Adipose tissue (tissue), 3 donors: ENCODE data around the gene ZBTB45. TPM values are rescaled to one million over a fixed set of nuclear protein-coding genes. Genes with fewer than 3 reads are reported as not detected.
"Not testable (repeated sequence)": the region's sequence is repeated elsewhere in the genome, so short reads cannot be mapped to it uniquely, and the experiment has no call there.

Source experiments
- H3K27ac ChIP-seq: one replicate; pipeline ENCODE4 v1.5.1; 2013; ENCODE audit warnings: low read depth, low read length
- WGBS, 3 donors: extraction: QIAGEN DNeasy Blood & Tissue Kit; methylation state at CpG; one replicate each; pipeline ENCODE4 v1.1.7; 2013; 5-methylcytosine and 5-hydroxymethylcytosine counted together
- polyA plus RNA-seq, 3 donors: library from polyadenylated mRNA; stranded (reverse); fragments of 200-250 nt; gene quantifications; one replicate each; pipeline ENCODE4 v1.2.3, GENCODE V29; 2013
- donor health status: healthy with polysubstance abuse.
- donor health status: Bipolar disorder and iron deficiency.
- donor health status: healthy.

The ZBTB45 gene
- polyA plus RNA-seq, 3 donors: 5.3 to 8.2 (median 6.6) TPM

DNA sequence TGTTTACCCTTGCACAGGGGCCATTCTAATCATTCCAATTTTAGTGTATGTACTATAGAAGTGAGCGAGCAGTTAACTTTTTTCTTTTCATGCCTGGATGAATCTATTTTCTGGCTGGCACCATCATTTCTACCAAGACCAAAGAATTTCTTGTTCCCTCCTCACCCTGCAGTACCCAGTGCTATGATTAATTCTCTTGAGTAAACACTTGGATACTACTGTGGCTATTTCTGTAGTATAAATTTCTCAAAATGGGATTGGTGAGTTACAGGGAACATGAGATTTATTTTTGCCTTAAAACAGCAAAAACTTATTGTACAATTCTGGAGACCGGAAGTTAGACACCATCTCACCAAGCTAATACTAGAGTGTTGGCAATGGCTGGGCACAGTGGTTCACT, 35.8 kb downstream of the ZBTB45 start:
- H3K27ac ChIP-seq: no peak overlapping the region
- 90 to 96% (median 92%) methylated on average over 2 of the region's 2 CpGs for WGBS, 3 donors

DNA sequence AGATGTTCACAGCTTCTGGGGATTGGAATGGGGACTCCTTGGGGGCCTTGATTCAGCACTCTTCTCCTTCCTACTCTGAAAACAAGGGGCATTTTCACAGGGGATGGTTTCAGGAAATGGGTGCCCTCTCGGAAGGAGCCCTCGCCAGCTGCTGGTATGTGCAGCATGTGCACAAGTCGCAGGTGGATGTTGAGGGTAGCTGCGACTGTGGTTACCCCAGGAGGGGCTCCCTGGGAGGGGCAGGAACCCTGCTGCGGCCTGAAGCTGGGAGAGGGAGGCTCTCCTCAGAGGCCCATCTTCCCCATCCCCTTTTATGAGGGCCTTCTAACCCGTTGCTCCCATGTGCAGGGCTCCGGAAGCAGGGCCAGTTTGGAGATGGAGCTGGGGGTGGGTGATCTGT, 37.2 kb downstream of the ZBTB45 start:
- H3K27ac ChIP-seq: no peak overlapping the region
- WGBS, 3 donors: 82 to 90% (median 85%) methylated on average over 7 of the region's 7 CpGs

DNA sequence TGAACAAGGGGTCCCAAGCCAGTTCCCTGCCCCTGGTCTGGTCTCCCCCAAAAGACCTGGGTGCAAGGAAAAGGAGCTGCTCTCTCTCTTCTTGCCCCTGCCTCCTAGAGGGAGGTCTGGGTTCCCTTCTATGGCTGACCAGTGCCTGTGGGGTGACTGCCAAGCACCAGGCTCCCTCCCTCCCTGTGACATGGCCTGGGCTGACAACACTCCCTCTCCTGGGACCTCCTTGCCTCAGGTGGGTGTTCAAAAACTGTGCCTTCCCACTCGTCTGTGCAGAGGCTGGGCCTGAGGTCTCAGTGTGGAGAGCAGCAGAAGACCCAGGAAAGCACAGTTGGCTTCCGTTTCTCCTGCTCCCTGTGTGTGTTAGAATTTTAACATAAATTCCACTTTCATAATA, 38.8 kb downstream of the ZBTB45 start:
- no peak overlapping the region for H3K27ac ChIP-seq
- 78 to 85% (median 81%) methylated on average over 2 of the region's 2 CpGs for WGBS, 3 donors

DNA sequence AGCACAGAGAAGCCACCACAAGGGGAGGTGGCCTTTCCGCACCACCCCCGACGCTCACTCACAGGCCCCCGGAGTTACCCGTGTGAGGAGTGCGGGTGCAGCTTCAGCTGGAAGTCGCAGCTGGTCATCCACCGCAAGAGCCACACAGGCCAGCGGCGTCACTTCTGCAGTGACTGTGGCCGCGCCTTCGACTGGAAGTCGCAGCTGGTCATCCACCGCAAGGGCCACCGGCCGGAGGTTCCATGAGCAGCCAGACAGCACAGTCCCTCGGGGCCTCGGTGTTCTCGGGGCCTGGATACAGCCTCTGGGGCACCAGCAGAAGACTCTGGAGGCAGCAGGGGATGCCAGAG, 39.2 kb downstream of the ZBTB45 start:
- WGBS, 3 donors: 88 to 93% (median 91%) methylated on average over 20 of the region's 20 CpGs

DNA sequence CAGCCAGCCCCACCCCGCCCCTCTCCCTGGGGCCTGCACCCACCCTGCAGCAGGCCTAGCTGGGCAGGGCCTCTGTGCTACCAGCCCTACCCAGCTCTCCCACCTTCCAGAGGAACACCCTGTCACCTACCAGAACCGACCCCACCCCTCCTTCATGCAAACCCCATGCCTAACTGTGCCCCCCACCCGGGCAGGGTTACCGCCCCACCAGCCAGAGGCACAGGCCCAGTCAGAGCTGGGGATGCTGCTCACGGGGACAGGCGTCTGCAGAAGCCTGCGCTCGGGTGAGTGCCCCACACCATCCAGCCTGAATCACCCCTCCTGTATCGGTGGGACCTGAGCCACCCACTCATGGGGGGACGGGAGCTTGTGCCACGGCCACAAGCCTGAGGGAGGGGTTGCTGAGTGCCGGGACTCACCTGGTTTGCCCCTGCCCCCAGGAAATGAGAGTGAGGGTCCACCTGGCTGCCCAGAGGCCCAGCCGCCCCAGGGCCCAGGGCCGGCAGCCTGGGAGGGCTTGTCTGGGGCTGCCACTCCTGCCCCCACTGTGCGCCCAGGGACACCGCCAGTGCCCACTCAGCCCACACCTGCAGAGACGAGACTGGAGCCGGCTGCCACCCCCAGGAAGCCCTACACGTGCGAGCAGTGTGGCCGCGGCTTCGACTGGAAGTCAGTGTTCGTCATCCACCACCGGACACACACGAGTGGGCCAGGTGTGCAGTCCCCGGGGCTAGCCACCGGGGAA, 39.7 kb downstream of the ZBTB45 start:
- H3K27ac ChIP-seq: no peak overlapping the region
- WGBS, 3 donors: 85 to 93% (median 91%) methylated on average over 28 of the region's 28 CpGs

More for the DNA sequence above, 39.2 kb downstream of the ZBTB45 start:
- no peak overlapping the region for H3K27ac ChIP-seq

DNA sequence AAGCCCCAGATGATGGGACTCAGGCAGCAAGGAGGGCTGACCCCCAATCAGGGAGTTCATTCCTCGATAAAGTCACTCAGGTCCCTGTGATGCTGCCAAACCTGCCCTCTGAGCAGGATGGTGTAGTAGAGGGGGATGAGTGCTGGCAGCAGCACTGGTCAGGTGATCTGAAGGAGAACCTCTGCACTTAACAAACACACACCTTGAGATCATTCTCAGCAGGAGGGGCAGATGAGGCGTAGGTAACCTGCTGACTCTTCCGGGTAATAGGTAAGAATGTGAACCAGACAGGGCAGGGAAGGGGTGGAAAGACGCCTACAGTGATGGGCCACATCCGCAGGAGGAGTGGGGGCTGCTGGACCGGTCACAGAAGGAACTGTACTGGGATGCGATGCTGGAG, 40.3 kb downstream of the ZBTB45 start:
- no peak overlapping the region for H3K27ac ChIP-seq
- 78 to 90% (median 90%) methylated on average over 7 of the region's 7 CpGs for WGBS, 3 donors

DNA sequence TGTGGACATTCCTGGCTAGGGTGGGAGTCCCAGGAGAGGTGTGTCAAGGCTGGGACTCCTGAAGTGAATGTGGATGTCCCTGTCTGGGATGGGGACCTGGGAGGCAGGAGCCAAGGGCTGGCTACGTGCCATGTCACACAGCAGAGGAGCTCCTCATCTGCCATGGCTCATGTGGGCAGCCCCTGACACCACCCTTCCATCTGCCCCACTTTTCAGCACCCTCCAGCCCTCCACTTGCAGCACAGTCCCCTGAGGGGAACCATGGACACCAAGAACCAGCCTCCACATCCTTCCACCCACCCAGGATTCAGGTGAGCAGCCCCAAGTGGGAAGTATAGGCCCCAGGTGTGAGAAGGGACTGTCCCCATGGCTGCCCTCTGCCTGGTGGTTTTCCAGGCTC, 41.7 kb downstream of the ZBTB45 start:
- no peak overlapping the region for H3K27ac ChIP-seq
- WGBS, 3 donors: 85 to 100% (median 90%) methylated on average over 1 of the region's 1 CpG

DNA sequence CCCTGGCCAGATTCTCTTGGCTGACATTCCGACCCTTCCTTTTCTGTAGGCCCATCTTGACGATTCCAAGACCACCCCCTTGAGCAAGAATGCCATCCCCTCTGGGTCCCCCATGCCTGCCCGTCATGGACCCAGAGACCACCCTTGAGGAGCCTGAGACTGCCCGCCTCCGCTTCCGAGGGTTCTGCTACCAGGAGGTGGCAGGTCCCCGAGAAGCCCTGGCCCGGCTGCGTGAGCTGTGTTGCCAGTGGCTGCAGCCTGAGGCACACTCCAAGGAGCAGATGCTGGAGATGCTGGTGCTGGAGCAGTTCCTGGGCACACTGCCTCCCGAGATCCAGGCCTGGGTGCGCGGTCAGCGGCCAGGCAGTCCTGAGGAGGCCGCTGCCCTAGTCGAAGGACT, 42.5 kb downstream of the ZBTB45 start:
- WGBS, 3 donors: 87 to 89% (median 88%) methylated on average over 15 of the region's 15 CpGs

DNA sequence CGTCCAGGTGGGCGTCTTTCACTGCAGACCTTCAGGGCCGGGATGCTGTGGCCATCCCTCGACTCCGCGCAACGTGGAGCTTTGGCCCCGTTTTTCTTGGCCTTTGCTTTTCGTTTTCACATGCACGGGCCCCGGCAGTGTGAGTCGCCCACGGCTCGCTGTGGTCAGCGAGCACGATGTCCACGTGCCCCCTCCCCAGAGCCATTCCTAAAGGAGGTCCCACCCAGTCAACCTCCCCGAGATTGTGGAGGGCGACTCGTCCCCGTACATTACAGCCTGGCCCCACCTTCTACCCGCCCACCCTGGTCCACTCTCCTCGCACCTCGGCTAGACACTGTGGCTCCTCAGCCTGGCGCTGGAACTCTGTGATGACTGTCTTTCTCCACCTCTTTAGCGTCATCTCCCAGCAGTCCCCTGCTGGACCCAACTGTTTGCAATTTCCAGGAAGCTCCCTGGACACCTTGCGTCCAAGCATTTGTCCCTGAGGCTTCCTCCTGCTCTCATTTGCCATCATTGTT, 43.1 kb downstream of the ZBTB45 start:
- peak overlapping the region; percentile 60 for H3K27ac ChIP-seq
- 1 to 4% (median 2%) methylated on average over 27 of the region's 27 CpGs for WGBS, 3 donors

More for the DNA sequence above, 42.5 kb downstream of the ZBTB45 start:
- peak overlapping the region; percentile 32 for H3K27ac ChIP-seq

DNA sequence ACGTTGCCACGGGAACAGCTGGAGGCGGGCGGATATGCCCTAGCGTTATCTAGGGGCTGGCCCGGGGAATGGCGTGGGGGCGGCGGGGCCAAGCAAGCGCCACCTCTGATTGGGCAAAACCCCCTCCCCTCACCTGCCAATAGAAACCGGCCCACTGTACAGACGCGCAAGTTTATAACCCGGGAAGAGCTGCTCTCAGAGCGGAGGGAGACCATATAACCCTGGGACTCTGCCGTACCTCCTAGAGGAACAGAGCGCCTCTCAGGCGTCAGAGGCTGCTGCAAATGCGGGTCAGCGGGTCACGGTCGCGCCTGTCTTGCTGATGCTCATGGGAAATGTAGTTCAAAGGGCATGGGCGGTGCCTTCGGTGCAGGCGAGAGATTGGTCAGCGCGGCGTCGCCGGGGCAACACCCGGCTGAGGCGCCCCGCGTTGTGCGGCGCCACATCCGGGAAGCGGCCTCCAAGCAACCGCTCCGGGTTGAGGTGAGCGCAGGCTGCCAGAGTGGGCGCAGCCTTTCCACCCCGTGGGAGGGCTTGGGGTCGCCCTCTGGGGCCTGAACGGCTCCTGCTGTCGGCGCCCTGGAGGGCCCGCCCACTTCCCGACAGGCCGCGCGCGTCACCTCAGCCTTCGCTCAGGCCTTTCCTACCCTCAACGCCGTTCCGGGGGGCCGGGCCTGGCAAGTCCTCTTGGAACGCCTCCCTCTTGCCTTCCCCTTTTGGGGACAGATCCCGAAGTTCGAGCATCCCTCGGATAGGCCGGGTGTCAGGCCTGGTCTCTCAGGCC, 43.7 kb downstream of the ZBTB45 start, which contains the start of gene ZNF446:
TSS of gene ZNF446 (plus strand) at position 639 of the 784 bp plus-strand sequence. CDS start 867 bp downstream, outside the sequence.
- H3K27ac ChIP-seq: peak within 1 kb of the TSS; percentile 60
- 0 to 1% (median 0%) methylated on average over 61 to 64 of the region's 64 CpGs for WGBS, 3 donors

DNA sequence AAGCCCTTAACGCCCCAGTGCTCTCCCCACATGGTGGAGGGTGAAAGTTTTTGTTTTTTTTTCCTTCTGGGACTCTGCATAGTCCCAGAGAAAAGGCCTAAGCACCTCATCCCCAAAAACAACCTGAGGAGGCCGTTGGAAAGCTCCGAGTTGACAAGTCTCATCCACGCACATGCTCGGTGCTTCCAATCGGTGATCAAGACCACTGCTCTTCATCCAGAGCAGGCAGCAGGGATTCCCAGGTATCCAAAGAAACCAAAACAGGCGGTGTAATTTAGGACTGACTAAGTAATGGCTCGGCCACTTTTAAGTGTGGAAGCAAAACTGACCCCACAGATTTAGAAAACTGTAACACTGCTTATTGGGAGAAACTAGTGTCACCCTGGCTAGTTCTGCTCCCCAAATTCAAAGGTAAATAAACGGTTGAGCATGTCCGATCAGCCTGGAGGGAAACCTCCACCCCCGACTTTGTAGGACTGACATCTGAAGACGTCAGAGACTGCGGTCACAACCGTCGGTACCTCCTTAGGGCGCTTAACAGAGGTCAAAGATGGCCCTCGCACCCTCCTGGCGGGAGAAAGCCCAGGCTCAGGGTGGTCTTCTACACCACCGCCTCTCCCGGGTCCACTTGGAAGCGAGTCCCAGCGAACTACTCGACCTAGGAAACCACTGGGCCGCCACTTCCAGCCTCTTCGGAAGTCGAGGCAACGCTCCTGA, 44.5 kb downstream of the ZBTB45 start:
- 23 to 24% (median 24%) methylated on average over 27 of the region's 27 CpGs for WGBS, 3 donors
- no peak overlapping the region for H3K27ac ChIP-seq

DNA sequence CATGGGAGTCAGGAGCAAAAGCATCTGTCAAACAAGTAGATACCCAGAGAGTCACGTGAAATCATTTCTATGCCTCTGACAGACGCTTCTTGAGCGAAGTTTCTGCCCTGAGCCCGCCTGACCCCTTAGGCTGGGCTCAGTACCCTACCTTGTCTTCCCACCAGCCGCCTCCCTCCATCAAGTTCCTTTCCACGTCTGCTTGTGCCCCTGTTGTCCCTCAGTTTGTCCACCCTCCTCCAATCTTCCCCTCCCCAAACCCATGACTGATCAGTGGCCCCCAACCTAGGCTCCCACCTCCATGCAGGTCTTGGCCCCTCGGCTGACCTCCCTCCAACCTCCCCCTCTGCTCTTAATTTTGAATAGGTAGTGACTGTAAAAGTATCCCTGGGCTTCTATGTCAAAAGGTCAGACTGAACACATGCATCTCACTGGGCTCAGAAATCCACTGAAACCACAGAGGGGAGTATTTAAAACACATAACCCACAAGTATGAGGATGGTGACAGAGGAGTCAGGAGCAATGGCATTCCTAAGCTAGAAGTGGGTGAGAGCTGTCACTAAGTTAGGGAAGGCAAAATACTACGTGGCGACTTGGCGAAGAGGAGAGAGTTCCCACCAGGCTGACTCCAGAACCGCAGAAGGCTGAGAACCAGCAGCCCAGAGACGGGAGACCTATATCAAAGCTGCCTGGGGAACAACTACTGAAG, 45.2 kb downstream of the ZBTB45 start:
- WGBS, 3 donors: 85 to 87% (median 86%) methylated on average over 12 of the region's 12 CpGs
- no peak overlapping the region for H3K27ac ChIP-seq

DNA sequence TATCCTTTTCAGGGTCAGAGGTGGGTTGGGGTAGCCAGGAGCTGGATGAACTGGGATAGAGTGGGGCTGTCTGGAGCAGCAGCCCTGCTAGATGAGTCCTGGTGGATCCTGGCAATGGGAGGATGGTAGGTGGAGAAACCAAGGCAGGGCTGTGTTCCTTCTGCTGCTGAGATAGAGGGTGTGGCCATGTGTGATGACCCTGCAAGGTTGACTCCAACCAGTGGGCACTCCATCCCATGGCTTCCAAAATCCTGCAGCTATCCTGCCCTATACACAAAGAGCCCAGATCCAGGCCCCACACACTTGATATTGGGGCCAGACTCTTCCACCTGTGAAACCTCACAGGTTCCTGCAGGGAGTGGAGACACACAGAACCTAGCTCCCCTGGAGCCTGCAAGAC, 45.8 kb downstream of the ZBTB45 start:
- no peak overlapping the region for H3K27ac ChIP-seq

DNA sequence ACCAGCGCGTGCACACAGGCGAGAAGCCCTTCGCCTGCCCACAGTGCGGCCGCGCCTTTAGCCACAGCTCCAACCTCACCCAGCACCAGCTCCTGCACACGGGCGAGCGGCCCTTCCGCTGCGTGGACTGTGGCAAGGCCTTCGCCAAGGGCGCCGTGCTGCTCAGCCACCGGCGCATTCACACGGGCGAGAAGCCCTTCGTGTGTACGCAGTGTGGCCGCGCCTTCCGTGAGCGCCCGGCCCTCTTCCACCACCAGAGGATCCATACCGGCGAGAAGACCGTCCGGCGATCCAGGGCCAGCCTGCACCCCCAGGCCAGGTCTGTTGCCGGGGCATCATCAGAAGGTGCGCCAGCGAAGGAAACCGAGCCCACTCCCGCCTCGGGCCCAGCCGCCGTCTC, 47.9 kb downstream of the ZBTB45 start:
- no peak overlapping the region for H3K27ac ChIP-seq
- 93 to 96% (median 95%) methylated on average over 39 of the region's 39 CpGs for WGBS, 3 donors

DNA sequence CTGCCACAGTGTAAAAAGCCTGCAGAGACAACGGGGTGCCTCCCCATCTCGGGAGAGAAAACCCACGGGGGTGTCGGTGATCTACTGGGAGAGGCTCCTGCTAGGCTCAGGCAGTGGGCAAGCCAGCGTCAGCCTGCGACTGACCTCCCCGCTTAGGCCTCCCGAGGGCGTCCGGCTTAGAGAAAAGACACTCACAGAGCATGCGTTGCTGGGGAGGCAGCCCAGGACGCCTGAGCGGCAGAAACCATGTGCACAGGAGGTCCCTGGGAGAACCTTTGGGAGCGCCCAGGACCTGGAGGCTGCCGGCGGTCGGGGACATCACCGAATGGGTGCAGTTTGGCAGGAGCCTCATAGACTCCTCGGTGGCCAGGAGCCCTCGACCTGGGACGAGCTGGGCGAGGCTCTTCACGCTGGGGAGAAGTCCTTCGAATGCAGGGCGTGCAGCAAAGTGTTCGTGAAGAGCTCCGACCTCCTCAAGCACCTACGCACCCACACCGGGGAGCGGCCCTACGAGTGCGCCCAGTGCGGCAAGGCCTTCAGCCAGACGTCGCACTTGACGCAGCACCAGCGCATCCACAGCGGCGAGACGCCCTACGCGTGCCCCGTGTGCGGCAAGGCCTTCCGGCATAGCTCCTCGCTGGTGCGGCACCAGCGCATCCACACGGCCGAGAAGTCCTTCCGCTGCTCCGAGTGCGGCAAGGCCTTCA, 48.6 kb downstream of the ZBTB45 start:
- 94% methylated on average over 20 to 31 of the region's 53 CpGs for whole genome bisulfite sequencing, 3 donors
- H3K27ac ChIP-seq: not testable (repeated sequence)

DNA sequence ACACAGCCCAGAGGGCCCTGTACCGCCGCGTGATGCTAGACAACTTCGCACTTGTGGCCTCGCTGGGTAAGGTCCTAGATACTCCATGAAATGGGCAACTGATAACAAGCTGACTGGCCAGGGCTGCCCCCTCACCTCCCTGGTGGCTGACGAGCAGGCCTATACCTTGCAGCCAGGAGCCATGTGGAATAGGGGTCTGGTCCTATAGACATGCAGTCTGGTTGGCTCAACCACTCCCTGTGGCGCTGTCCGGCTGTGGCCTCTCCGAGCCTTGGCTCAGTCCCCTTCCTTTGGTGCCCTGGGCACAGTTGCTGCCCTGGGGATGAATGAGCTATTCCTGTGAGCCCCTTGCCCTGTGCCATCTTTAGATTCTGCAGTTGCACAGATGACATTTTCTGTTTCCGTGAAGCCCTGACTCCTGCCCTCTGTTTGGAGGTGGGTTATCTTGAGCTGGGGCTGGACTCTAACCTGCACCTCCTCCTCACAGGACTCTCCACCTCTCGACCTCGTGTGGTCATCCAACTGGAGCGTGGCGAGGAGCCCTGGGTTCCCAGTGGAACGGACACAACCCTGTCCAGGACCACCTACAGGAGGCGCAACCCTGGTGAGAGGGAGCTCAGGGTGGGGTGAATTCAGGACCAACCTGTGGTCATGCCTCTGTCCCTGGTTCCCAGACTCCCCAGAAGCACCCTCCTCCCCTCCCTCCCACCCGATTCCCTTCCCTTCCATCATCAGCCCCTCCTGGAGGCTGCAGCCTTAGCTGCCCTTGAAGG, 50.2 kb downstream of the ZBTB45 start:
- WGBS, 3 donors: 91 to 95% (median 91%) methylated on average over 16 to 17 of the region's 17 CpGs
- no peak overlapping the region for H3K27ac ChIP-seq

DNA sequence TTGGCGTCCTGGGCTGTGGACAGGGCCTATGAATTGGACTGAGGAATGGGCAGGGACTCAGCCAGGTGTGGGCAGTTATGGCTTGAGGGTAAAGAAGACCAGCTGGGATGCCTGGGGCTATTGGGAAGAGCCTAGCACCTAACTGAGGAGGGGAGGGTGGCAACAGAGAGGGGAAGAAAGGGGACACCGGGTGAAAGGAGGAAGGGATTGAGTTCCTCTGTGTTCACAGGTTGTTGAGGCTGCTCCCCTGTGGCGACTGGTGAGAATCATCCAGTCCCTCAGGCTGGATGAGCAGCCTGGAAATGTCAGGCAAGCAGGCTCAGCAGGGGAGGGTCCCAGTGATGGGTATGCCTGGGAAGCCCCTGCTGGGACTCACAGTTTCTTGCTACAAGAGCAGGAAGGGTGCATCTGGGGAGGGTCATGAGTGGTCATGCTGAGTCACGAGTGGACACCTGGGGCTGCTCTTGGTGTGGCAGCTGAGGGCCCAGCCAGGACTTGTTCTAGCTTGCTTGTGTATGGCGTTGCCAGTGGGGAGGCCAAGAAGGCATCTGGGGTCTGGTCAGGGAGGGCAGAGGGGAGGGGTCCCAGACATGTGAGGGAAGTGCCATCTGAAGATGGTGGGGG, 51.3 kb downstream of the ZBTB45 start:
- 55 to 65% (median 62%) methylated on average over 5 of the region's 5 CpGs for WGBS, 3 donors
- no peak overlapping the region for H3K27ac ChIP-seq
